ENCODE results near the gene MCF2L.

Gene MCF2L

DNA sequence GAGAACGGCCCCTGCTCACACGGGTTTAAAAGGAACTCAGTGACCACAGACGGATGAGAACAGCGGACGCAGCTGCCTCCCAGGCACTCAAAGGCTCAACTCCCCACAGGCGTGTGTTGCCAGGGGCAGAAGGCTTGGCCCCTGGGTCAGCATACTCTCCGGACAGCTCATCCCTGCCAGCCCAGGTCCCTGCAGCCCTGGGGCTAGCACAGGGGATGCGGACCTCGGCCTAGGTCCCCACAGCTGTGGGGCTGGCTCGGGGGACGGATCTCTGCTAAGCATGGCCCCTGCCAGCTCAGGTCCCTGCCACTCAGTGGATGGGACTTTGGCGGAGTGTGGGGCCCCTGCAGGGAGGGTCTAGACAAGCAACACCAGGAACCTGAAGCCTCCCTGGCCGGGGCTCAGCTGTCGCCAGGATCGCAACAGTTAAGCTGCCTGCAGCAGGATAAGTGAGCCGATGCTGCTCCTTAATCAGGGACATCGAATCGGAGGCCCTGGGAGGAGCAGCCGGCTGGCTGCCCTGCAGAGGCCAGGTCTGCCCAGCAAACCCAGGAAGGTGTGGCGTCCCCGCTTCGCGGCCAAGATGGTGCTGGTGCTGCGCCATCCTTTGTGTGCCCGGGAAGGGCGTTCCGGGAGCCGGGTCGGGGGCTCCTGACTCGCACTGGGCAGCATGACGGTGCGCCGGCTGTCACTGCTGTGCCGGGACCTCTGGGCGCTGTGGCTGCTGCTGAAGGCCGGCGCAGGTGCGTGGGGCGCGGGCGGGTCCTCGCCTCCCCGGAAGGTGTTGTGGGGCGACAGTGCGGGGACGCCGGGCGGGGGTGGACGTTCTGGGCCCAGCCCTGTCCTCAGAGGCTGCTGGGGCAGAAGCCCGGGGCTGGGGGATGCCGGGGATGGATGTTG, 32.5 kb downstream of the MCF2L start:
- H3K4me1 Mint-ChIP-seq (ENCODE audit: low read depth) = no peaks in the 10 kb centered on the region
- peaks cover 4% of the 10 kb centered on the region for H3K9me3 Mint-ChIP-seq
- H3K27ac Mint-ChIP-seq = no peak overlapping the region
- no peaks in the 10 kb centered on the region for H3K36me3 Mint-ChIP-seq (ENCODE audit: low read depth)
- H3K4me3 Mint-ChIP-seq = no peak overlapping the region
- no peaks in the 10 kb centered on the region for H3K27me3 Mint-ChIP-seq (ENCODE audit: low read depth)

DNA sequence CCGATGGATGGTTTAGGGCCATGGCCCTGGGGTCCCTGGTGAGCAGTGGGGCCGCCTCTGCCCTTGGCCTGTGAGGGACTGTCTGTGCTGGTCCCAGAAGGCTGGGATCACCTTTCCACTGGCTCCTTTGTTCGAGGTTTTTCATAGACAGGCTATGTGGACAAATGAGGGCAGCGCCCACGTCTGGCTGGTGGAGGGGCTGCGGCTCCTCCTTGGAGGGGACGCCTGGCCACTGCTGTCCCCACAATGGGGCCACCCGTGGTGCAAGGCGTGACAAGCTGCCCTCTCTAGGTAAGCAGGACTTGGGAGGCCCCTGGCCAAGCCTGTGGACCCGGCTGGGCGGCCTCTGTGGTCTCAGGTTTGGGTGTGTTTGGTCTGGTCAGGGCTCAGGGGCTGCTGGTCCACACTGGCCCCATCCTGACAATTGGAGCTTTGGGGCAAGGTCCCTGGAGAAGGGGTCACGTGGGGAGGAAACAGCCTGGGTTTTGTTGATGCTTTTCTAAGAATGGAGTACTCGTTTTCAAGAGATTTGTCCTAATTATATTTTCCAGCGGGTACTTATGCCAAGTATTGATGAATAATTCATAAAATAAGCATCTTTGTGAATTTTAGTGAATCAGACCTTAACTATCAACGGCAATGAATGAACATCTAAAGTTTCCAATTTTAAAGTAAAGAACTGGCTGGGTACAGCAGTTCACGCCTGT, 33.3 kb downstream of the MCF2L start:
- no peak overlapping the region for H3K4me3 Mint-ChIP-seq
- no peaks in the 10 kb centered on the region for H3K4me1 Mint-ChIP-seq (ENCODE audit: low read depth)
- H3K36me3 Mint-ChIP-seq (ENCODE audit: low read depth) = no peaks in the 10 kb centered on the region
- no peaks in the 10 kb centered on the region for H3K27me3 Mint-ChIP-seq (ENCODE audit: low read depth)
- no peak overlapping the region for H3K27ac Mint-ChIP-seq
- H3K9me3 Mint-ChIP-seq = peaks cover 4% of the 10 kb centered on the region

DNA sequence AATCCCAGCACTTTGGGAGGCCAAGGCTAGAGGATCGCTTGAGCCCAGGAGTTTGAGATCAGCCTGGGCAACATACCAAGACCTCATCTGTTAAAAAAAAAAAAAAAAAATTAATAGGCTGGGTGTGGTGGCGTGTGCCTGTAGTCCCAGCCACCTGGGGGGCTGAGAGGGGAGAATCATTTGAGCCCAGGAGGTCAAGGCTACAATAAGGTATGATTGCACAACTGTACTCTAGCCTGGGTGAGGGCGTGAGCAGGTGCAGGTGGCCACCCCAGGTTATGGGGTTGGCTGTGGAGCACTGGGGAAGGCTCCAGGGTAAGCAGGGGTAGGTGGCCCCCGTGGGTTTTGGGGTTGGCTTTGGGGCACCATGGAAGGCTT, 33.9 kb downstream of the MCF2L start:
- H3K4me1 Mint-ChIP-seq (ENCODE audit: low read depth) = no peaks in the 10 kb centered on the region
- H3K36me3 Mint-ChIP-seq (ENCODE audit: low read depth) = no peaks in the 10 kb centered on the region
- no peak overlapping the region for H3K27ac Mint-ChIP-seq
- peaks cover 4% of the 10 kb centered on the region for H3K9me3 Mint-ChIP-seq
- H3K27me3 Mint-ChIP-seq (ENCODE audit: low read depth) = no peaks in the 10 kb centered on the region
- H3K4me3 Mint-ChIP-seq = no peak overlapping the region

DNA sequence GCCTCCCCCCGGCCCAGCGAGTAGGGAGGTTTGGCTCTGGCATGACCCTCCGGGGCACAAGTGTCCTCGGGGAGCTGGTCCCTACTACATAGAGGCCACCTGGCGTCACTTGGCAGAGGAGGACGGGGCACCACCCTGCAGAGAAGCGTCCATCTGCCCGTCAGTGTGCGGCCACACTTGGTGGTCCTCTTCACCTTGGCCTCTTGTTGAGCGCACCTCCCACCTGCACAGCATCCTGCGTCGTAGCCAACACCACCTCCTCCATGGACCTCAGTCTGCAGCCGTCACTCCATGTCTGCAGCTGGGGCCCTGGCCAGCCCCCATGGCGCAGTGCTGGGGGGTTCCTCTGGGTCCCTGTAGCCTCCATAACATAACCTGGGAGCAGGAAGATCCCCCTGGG, 35.1 kb downstream of the MCF2L start:
- H3K27ac Mint-ChIP-seq = no peak overlapping the region
- peaks cover 4% of the 10 kb centered on the region for H3K9me3 Mint-ChIP-seq
- H3K27me3 Mint-ChIP-seq (ENCODE audit: low read depth) = no peaks in the 10 kb centered on the region
- H3K4me3 Mint-ChIP-seq = no peak overlapping the region
- H3K36me3 Mint-ChIP-seq (ENCODE audit: low read depth) = no peaks in the 10 kb centered on the region
- no peaks in the 10 kb centered on the region for H3K4me1 Mint-ChIP-seq (ENCODE audit: low read depth)

DNA sequence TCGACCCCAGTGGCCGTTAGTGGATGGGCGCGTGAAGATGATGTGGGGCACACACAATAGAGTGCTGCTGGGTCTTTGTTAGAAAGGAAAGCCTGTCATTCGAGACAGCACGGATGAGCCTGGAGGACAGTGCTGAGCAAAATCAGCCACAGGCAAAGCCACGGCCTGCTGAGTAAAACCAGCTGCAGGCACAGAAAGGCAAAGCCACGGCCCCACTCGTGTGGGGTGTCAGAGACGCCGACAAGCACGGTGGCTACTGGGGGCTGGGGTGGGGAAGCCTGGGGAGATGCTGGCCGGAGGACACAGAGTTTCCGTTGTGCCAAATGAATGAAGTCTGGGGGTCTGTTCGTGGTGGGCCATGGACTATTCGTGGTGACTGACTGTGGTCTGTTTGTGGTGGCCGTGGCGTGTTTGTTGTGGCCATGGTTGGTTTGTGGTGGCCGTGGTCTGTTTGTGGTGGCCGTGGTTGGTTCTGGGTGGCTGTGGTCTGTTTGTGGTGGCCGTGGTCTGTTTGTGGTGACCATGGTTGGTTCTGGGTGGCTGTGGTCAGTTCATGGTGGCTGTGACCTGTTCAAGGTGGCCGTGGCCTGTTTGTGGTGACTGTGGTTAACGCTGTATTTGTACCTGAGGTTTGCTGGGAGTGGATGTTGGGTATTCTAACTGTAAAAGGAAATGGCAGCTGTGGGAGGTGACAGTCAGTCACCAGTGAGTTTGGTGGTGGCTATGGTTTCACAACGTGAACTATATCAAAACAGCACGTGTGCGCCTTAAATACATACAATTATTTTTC, 36.3 kb downstream of the MCF2L start:
- no peaks in the 10 kb centered on the region for H3K36me3 Mint-ChIP-seq (ENCODE audit: low read depth)
- H3K4me1 Mint-ChIP-seq (ENCODE audit: low read depth) = no peaks in the 10 kb centered on the region
- H3K27ac Mint-ChIP-seq = peak overlapping the region; percentile 89
- H3K4me3 Mint-ChIP-seq = peak overlapping the region; percentile 31
- H3K27me3 Mint-ChIP-seq (ENCODE audit: low read depth) = no peaks in the 10 kb centered on the region
- H3K9me3 Mint-ChIP-seq = peaks cover 4% of the 10 kb centered on the region

DNA sequence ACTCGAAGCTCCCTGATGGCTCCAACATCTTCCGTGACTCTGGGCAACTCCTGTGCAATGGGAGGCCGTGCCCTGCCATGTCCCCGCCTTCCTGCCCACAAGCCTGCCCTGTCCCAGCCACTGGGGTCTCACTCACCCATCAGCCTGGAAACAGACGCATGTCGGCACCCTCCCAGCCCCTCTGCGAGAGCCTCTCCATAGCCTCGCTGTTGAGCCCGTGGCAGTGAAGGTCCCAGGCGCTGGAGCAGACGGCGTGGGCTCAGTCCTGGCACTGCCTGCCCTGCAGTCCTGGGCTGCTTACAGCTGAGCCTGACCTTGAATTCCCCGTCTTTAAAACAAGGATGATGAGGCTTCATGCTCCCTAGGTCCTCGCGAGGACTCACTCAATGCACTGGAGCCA, 37.0 kb downstream of the MCF2L start:
- no peak overlapping the region for H3K4me3 Mint-ChIP-seq
- no peak overlapping the region for H3K27ac Mint-ChIP-seq
- H3K9me3 Mint-ChIP-seq = peaks cover 4% of the 10 kb centered on the region
- no peaks in the 10 kb centered on the region for H3K27me3 Mint-ChIP-seq (ENCODE audit: low read depth)
- no peaks in the 10 kb centered on the region for H3K4me1 Mint-ChIP-seq (ENCODE audit: low read depth)
- no peaks in the 10 kb centered on the region for H3K36me3 Mint-ChIP-seq (ENCODE audit: low read depth)

DNA sequence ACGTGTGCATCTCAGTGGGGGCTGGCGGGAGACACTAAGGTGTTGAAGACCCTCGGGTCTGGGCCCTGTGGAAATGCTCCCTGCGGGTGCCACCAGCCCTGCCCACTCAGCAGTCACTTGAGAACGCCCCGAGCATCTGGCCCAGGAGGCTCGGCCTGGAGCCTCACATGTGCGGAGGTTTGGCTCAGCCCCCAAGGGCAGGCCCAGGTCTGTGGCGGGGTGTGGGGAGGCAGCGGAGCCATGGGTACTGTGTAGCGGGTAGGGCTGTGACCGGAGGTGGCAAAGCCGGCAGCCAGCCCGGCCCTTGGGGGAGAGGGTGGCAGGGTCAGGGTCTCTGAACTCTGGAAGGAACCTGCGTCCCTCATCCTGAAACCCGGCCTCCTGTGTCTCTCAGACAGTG, 37.6 kb downstream of the MCF2L start:
- H3K36me3 Mint-ChIP-seq (ENCODE audit: low read depth) = peaks cover 2% of the 10 kb centered on the region
- H3K9me3 Mint-ChIP-seq = peaks cover 8% of the 10 kb centered on the region
- H3K4me1 Mint-ChIP-seq (ENCODE audit: low read depth) = peaks cover 2% of the 10 kb centered on the region
- H3K27ac Mint-ChIP-seq = no peak overlapping the region
- H3K4me3 Mint-ChIP-seq = no peak overlapping the region
- H3K27me3 Mint-ChIP-seq (ENCODE audit: low read depth) = no peaks in the 10 kb centered on the region

DNA sequence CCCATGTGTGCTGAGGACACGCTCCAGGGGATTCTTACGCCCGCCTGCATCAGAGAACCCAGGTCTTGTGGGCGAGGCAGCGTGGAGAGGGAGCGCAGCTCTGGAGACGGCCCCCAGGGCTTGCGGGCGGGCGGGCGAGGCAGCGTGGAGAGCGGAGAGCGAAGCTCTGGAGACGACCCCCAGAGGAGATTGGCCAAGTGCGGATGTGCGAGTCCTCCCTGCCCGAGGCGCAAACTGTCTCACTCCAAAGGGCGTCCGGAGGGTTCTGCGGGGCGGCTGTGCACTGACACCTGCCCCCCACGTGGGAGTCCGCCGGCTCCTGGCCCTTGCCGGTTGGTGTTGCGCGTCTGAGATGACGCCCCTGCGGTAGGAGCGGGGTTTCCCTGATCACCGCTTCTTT, 39.8 kb downstream of the MCF2L start:
- H3K4me1 Mint-ChIP-seq (ENCODE audit: low read depth) = peaks cover 2% of the 10 kb centered on the region
- no peak overlapping the region for H3K27ac Mint-ChIP-seq
- H3K36me3 Mint-ChIP-seq (ENCODE audit: low read depth) = peaks cover 2% of the 10 kb centered on the region

DNA sequence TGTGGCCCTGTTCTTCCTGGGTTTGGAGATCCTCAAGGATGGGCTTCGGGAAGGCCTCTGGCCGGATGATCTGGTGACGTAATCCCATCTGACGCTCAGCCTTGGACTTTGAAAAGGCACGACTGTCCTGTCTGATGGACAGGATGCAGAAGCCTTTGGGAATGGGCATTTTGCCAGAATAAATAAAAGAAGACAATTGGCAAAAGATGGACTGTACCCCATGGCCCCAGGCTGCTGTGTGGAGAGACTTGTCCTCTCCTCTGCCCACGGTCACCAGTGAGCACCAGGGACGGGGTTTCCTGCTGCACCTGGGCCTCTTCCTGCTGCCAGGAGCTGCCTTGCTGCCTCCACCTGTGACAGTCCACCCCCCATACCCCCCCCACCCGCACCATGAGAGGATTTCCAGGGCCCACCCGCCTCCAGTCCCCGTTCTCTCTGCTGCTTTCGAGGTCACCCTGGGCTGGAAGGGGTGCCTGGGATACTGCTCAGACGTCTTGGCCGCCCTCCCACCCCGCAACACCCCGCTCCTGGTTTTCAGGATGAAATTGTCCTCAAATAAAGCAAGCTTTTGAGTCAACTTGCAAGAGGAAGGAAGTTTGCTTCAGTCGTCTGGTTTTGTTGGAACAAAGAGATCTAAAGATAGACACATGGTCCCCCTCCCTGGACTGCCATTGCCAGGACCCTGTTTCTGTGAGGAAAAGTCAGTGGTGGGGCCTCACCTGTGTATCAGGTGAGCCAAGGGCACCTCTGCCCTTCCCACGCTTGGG, 40.9 kb downstream of the MCF2L start:
- Mint-ChIP-seq H3K36me3 (ENCODE audit: low read depth) (peaks cover 2% of the 10 kb centered on the region), H3K27me3 (ENCODE audit: low read depth) (no peaks in the 10 kb centered on the region), H3K4me1 (ENCODE audit: low read depth) (peaks cover 2% of the 10 kb centered on the region), H3K9me3 (peaks cover 8% of the 10 kb centered on the region), H3K27ac (no peak overlapping the region), H3K4me3 (no peak overlapping the region)

More for the DNA sequence above, 39.8 kb downstream of the MCF2L start:
- Mint-ChIP-seq H3K4me3 (no peak overlapping the region), H3K9me3 (peaks cover 8% of the 10 kb centered on the region), H3K27me3 (ENCODE audit: low read depth) (no peaks in the 10 kb centered on the region)

DNA sequence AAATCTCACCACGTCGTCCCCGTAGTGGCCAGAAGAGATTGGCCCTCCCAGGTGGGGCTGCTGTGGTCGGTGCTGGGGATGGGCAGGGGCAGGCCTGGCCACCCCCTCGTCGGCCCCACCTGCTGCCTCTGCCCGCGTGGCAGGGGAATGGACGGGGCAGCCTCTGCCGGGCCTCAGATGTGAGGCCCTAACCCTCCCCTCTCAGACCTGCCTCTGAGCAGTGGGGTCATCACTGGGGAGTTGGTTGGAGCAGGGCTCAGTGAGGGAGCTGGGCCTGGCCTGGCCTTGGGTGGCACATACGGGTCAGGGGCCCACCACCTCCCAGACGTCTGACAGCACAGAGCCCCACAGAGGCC, 41.5 kb downstream of the MCF2L start:
- Mint-ChIP-seq H3K27ac (no peak overlapping the region), H3K9me3 (peaks cover 6% of the 10 kb centered on the region), H3K4me3 (no peak overlapping the region), H3K27me3 (ENCODE audit: low read depth) (no peaks in the 10 kb centered on the region), H3K36me3 (ENCODE audit: low read depth) (peaks cover 2% of the 10 kb centered on the region), H3K4me1 (ENCODE audit: low read depth) (peaks cover 2% of the 10 kb centered on the region)

DNA sequence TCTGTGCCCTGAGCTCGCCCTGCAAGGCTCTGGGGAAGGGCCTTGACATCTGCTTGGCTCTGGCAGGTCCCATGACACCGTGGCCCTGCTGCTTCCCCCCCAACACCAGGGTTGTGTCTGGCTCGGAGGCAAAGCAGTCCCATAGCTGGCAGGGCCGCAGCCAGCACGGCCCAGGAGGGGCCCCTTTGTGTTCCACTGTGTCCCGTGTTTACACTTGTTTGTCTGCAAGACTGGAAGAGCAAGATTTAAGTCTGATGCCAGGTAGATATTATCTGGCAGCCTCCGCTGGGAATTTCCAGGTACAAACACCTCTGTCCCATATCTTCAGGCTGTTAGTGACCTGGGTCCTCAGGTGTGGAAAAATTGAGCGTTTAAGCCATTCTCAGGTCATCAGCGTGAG, 44.3 kb downstream of the MCF2L start:
- H3K27me3 Mint-ChIP-seq (ENCODE audit: low read depth) = no peaks in the 10 kb centered on the region
- H3K36me3 Mint-ChIP-seq (ENCODE audit: low read depth) = peaks cover 2% of the 10 kb centered on the region
- H3K4me3 Mint-ChIP-seq = no peak overlapping the region
- no peak overlapping the region for H3K27ac Mint-ChIP-seq
- peaks cover 4% of the 10 kb centered on the region for H3K9me3 Mint-ChIP-seq
- peaks cover 2% of the 10 kb centered on the region for H3K4me1 Mint-ChIP-seq (ENCODE audit: low read depth)

DNA sequence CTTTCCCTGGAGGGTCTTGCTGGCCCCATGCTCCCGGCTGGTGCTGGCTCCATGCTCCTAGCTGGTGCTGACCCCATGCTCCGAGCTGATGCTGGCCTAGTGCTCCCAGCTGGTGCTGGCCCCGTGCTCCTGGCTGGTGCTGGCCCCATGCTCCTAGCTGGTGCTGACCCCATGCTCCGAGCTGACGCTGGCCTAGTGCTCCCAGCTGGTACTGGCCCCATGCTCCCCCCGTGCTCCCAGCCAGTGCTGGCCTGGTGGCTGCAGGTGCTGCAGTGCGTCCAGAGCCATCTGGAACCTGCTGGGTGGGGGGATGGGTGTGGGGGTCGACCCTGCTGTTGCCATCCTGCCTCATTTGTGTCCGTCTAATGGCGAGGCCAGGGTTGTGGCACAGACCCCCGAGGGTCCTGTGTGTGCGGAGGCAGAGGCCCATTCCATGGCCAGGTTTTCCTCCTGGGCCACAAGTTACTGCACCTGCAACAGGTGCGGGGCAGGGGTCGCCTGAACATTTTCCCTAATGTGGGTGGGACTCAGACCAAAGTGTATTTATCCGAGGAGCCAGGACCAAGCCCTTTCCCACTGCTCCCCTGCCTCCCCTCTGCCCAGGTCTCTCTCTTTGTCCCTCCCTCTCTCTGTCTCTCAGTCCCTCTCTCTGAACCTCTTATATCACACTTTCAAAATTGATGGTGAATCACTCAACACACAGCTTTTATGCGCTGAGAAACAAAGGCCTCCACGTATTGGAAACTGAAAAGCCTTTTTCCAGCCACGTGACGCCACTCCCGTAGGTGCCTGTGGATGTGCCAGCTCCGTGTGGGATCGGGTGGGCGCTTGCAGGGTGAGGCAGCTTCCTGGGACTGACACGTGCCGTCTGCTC, 45.1 kb downstream of the MCF2L start:
- Mint-ChIP-seq H3K27ac (no peak overlapping the region), H3K4me1 (ENCODE audit: low read depth) (peaks cover 2% of the 10 kb centered on the region), H3K4me3 (no peak overlapping the region), H3K9me3 (peaks cover 4% of the 10 kb centered on the region), H3K27me3 (ENCODE audit: low read depth) (no peaks in the 10 kb centered on the region), H3K36me3 (ENCODE audit: low read depth) (peaks cover 2% of the 10 kb centered on the region)
